DOHH2 (cell line): ENCODE measurements around the gene CCN5.

Experiments used
- H3F3A ChIP-seq: fragments of 200-600 bp; sonication (generic), shearing (Covaris generic); 2 replicates; pipeline ENCODE4 v1.6.0; 2016; ENCODE audit warnings: antibody characterized with exemption, mild to moderate bottlenecking; ENCODE audit not compliant: control insufficient read depth, insufficient read depth
- H3K27ac ChIP-seq: fragments of 200-600 bp; sonication (generic); 2 replicates; pipeline ENCODE4 v1.5.1; 2014; ENCODE audit warnings: low read depth, mild to moderate bottlenecking, low read length, moderate library complexity
- H3K27me3 ChIP-seq: fragments of 200-600 bp; sonication (generic); 2 replicates; pipeline ENCODE4 v1.6.1; 2014; ENCODE audit warnings: mild to moderate bottlenecking, low read length, mixed read lengths; ENCODE audit not compliant: control insufficient read depth
- H3K36me3 ChIP-seq: fragments of 200-600 bp; sonication (generic); 2 replicates; pipeline ENCODE4 v1.6.1; 2014; ENCODE audit warnings: mild to moderate bottlenecking, low read length, moderate library complexity, mixed read lengths; ENCODE audit not compliant: control insufficient read depth
- H3K4me1 ChIP-seq: fragments of 200-600 bp; sonication (generic); 2 replicates; pipeline ENCODE4 v1.6.1; 2014; ENCODE audit warnings: mild to moderate bottlenecking, low read length, mixed read lengths; ENCODE audit not compliant: control insufficient read depth
- H3K4me2 ChIP-seq: fragments of 200-600 bp; sonication (generic); 2 replicates; pipeline ENCODE4 v1.6.0; 2014; ENCODE audit warnings: mild to moderate bottlenecking, low read length, moderate library complexity
- H3K4me3 ChIP-seq: fragments of 200-600 bp; sonication (generic); 2 replicates; pipeline ENCODE4 v1.5.1; 2014; ENCODE audit warnings: mild to moderate bottlenecking, low read length, mixed read lengths
- H3K79me2 ChIP-seq: fragments of 200-600 bp; sonication (generic); 2 replicates; pipeline ENCODE4 v1.6.1; 2014; ENCODE audit warnings: mild to moderate bottlenecking, low read length, mixed read lengths; ENCODE audit not compliant: control insufficient read depth
- H3K9me2 ChIP-seq: fragments of 200-600 bp; sonication (generic); replicated peaks from 2 replicates; pipeline ENCODE4 v1.6.1; 2014; ENCODE audit warnings: mild to moderate bottlenecking, low read length, mixed read lengths; ENCODE audit not compliant: control insufficient read depth
- H3K9me3 ChIP-seq: fragments of 200-600 bp; sonication (generic); 2 replicates; pipeline ENCODE4 v1.6.1; 2014; ENCODE audit warnings: antibody characterized with exemption, low read length, mixed read lengths; ENCODE audit not compliant: control insufficient read depth, insufficient read depth
- H4K20me1 ChIP-seq: fragments of 200-600 bp; sonication (generic); 2 replicates; pipeline ENCODE4 v1.6.0; 2014; ENCODE audit warnings: low read depth, mild to moderate bottlenecking, antibody characterized with exemption, low read length, moderate library complexity; ENCODE audit not compliant: control insufficient read depth, insufficient read depth
- EZH2phosphoT487 ChIP-seq: fragments of 200-600 bp; sonication (generic); IDR thresholded peaks from 2 replicates; pipeline ENCODE4 v1.6.1; 2017; ENCODE audit warnings: borderline replicate concordance, mild to moderate bottlenecking, antibody characterized with exemption, low read length, moderate library complexity, mixed read lengths
- TF ChIP-seq, protein P1 (sequence below): fragments of 200-600 bp; sonication (generic); IDR thresholded peaks from one replicate; pipeline ENCODE4 v1.5.1; 2014; ENCODE audit warnings: antibody characterized with exemption, mild to moderate bottlenecking, low read depth, low read length; ENCODE audit not compliant: poor library complexity, severe bottlenecking

CCN5 gene

GRCh38 chr20:44707018-44707579 is 8.1 kb upstream of the CCN5 start:
- no peak overlapping the region for H3K27ac ChIP-seq
- no peaks in the 10 kb centered on the region for H3K27me3 ChIP-seq
- H3K9me3 ChIP-seq, result no peaks in the 10 kb centered on the region
- H3K4me3 ChIP-seq, result no peak overlapping the region
- peaks cover 10% of the 10 kb centered on the region for H3K4me1 ChIP-seq
- no peak overlapping the region for H3K4me2 ChIP-seq
- H3K36me3 ChIP-seq, result no peaks in the 10 kb centered on the region
- TF ChIP-seq EZH2phosphoT487, result no peak
- TF ChIP-seq, protein P1, sequence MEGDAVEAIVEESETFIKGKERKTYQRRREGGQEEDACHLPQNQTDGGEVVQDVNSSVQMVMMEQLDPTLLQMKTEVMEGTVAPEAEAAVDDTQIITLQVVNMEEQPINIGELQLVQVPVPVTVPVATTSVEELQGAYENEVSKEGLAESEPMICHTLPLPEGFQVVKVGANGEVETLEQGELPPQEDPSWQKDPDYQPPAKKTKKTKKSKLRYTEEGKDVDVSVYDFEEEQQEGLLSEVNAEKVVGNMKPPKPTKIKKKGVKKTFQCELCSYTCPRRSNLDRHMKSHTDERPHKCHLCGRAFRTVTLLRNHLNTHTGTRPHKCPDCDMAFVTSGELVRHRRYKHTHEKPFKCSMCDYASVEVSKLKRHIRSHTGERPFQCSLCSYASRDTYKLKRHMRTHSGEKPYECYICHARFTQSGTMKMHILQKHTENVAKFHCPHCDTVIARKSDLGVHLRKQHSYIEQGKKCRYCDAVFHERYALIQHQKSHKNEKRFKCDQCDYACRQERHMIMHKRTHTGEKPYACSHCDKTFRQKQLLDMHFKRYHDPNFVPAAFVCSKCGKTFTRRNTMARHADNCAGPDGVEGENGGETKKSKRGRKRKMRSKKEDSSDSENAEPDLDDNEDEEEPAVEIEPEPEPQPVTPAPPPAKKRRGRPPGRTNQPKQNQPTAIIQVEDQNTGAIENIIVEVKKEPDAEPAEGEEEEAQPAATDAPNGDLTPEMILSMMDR, result no peak
- no peaks in the 10 kb centered on the region for H4K20me1 ChIP-seq
- H3K79me2 ChIP-seq, result no peaks in the 10 kb centered on the region
- H3F3A ChIP-seq, result no peaks in the 10 kb centered on the region
- H3K9me2 ChIP-seq, result no peaks in the 10 kb centered on the region

GRCh38 chr20:44709380-44709779 is 5.8 kb upstream of the CCN5 start:
- no peaks in the 10 kb centered on the region for H3K79me2 ChIP-seq
- H3K9me2 ChIP-seq, result no peaks in the 10 kb centered on the region
- no peak overlapping the region for H3K27ac ChIP-seq
- no peak overlapping the region for H3K4me2 ChIP-seq
- H3K27me3 ChIP-seq, result peaks cover 6% of the 10 kb centered on the region; the same call in 1 of the 2 replicates
- TF ChIP-seq, protein P1, result no peak
- no peak for TF ChIP-seq EZH2phosphoT487
- H3K9me3 ChIP-seq, result no peaks in the 10 kb centered on the region
- no peaks in the 10 kb centered on the region for H3F3A ChIP-seq
- H4K20me1 ChIP-seq, result no peaks in the 10 kb centered on the region
- H3K4me1 ChIP-seq, result no peaks in the 10 kb centered on the region
- H3K4me3 ChIP-seq, result no peak overlapping the region
- H3K36me3 ChIP-seq, result no peaks in the 10 kb centered on the region

DNA sequence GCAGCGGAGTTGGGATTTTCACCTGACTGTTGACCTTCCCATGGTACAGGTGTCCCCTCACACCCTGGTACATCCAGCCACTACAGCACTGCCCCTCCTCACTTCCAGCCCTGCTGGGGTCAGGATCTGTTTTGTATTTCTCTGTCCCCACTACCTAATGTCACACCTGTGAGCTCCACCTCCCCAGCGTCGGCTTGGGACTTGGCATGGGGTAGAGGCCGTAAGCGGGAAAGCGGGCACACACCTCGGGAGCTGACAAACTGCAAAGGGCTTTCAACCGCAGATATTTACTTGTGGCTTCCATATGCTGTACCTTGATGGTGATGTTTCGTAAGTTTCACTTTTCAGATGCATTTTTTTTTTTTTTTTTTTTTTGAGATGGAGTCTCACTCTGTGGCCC is 5.4 kb upstream of the CCN5 start:
- H3F3A ChIP-seq, result no peaks in the 10 kb centered on the region
- no peaks in the 10 kb centered on the region for H3K4me1 ChIP-seq
- H3K9me3 ChIP-seq, result no peaks in the 10 kb centered on the region
- H3K4me2 ChIP-seq, result no peak overlapping the region
- H3K27me3 ChIP-seq, result peaks cover 6% of the 10 kb centered on the region; the same call in 1 of the 2 replicates
- H4K20me1 ChIP-seq, result no peaks in the 10 kb centered on the region
- TF ChIP-seq, protein P1, result no peak
- TF ChIP-seq EZH2phosphoT487, result no peak
- no peaks in the 10 kb centered on the region for H3K79me2 ChIP-seq
- no peaks in the 10 kb centered on the region for H3K9me2 ChIP-seq
- H3K27ac ChIP-seq, result no peak overlapping the region
- H3K36me3 ChIP-seq, result no peaks in the 10 kb centered on the region
- no peak overlapping the region for H3K4me3 ChIP-seq

- H3F3A ChIP-seq, result no peaks in the 10 kb centered on the region
- no peaks in the 10 kb centered on the region for H3K9me2 ChIP-seq
- H3K36me3 ChIP-seq, result no peaks in the 10 kb centered on the region
- no peaks in the 10 kb centered on the region for H3K9me3 ChIP-seq
- H3K27ac ChIP-seq, result no peak overlapping the region
- TF ChIP-seq EZH2phosphoT487, result no peak
- TF ChIP-seq, protein P1, result no peak
- no peaks in the 10 kb centered on the region for H4K20me1 ChIP-seq
- no peak overlapping the region for H3K4me2 ChIP-seq
- peaks cover 6% of the 10 kb centered on the region; the same call in 1 of the 2 replicates for H3K27me3 ChIP-seq
- no peak overlapping the region for H3K4me3 ChIP-seq
- H3K79me2 ChIP-seq, result no peaks in the 10 kb centered on the region
- no peaks in the 10 kb centered on the region for H3K4me1 ChIP-seq
Observed at GRCh38 chr20:44711237-44711636, 3.9 kb upstream of the CCN5 start.
